Measurements from ENCODE around the gene ANKRD11. TPM values are rescaled to one million over a fixed set of nuclear protein-coding genes. Genes with fewer than 3 reads are reported as not detected.

Gene ANKRD11
- total and polyA plus RNA-seq, 8 donors: 43.9 to 74.0 (median 46.2) TPM

- TF ChIP-seq, protein P1, sequence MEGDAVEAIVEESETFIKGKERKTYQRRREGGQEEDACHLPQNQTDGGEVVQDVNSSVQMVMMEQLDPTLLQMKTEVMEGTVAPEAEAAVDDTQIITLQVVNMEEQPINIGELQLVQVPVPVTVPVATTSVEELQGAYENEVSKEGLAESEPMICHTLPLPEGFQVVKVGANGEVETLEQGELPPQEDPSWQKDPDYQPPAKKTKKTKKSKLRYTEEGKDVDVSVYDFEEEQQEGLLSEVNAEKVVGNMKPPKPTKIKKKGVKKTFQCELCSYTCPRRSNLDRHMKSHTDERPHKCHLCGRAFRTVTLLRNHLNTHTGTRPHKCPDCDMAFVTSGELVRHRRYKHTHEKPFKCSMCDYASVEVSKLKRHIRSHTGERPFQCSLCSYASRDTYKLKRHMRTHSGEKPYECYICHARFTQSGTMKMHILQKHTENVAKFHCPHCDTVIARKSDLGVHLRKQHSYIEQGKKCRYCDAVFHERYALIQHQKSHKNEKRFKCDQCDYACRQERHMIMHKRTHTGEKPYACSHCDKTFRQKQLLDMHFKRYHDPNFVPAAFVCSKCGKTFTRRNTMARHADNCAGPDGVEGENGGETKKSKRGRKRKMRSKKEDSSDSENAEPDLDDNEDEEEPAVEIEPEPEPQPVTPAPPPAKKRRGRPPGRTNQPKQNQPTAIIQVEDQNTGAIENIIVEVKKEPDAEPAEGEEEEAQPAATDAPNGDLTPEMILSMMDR (IDR thresholded peaks at IDR 0.05): no peak
- H3K4me3 ChIP-seq: no peak overlapping the region
- no peaks in the 10 kb centered on the region for H3K27me3 ChIP-seq
- no peaks in the 10 kb centered on the region for H3K9me3 ChIP-seq
- WGBS, 2 donors: 79 to 84% methylated on average over 15 of the region's 15 CpGs
- FAIRE-seq (no peak), ATAC-seq (no peak), DNase-seq (peak in 1 of 6 donors; percentile 11)
- H3K27ac ChIP-seq: no peak overlapping the region
- H3K36me3 ChIP-seq: no peaks in the 10 kb centered on the region
- intact Hi-C loops (cut with DNase I): no loop called here
- H3K4me1 ChIP-seq: peaks cover 4 to 33% (median 27%) of the 10 kb centered on the region in 3 donors
Observed at GRCh38 chr16:89380681-89381080, 109.7 kb downstream of the ANKRD11 start.

- peak in 1 of 6 donors; percentile 6 for DNase-seq
- intact Hi-C loops (cut with DNase I): no loop called here
- H3K36me3 ChIP-seq: no peaks in the 10 kb centered on the region
- TF ChIP-seq, protein P1 (IDR thresholded peaks at IDR 0.05): no peak
- H3K27me3 ChIP-seq: no peaks in the 10 kb centered on the region
- no peak for FAIRE-seq
- H3K9me3 ChIP-seq: no peaks in the 10 kb centered on the region
- no peak overlapping the region for H3K27ac ChIP-seq
- 88 to 91% methylated on average over 29 of the region's 29 CpGs for WGBS, 2 donors
- H3K4me3 ChIP-seq: no peak overlapping the region
- H3K4me1 ChIP-seq: peaks cover 4 to 33% (median 27%) of the 10 kb centered on the region in 3 donors
- no peak for ATAC-seq
Observed at GRCh38 chr16:89378947-89379771, 111.2 kb downstream of the ANKRD11 start.

- no peaks in the 10 kb centered on the region for H3K36me3 ChIP-seq
- DNase-seq: peak in 1 of 6 donors; percentile 3
- no peaks in the 10 kb centered on the region for H3K27me3 ChIP-seq
- TF ChIP-seq, protein P1 (IDR thresholded peaks at IDR 0.05): no peak
- ATAC-seq: no peak
- no peak overlapping the region for H3K4me3 ChIP-seq
- H3K9me3 ChIP-seq: no peaks in the 10 kb centered on the region
- intact Hi-C loops (cut with DNase I): no loop called here
- peaks cover 0 to 17% (median 15%) of the 10 kb centered on the region in 3 donors for H3K4me1 ChIP-seq
- WGBS, 2 donors: 83 to 84% methylated on average over 8 of the region's 8 CpGs
- FAIRE-seq: no peak
- H3K27ac ChIP-seq: no peak overlapping the region
Observed at GRCh38 chr16:89377453-89377848, 112.9 kb downstream of the ANKRD11 start.

- no peaks in the 10 kb centered on the region for H3K9me3 ChIP-seq
- DNase-seq (no peak), ATAC-seq (peak; percentile 51 to 74 (median 61)), FAIRE-seq (no peak)
- H3K27ac ChIP-seq: peak overlapping the region in 2 of 4 donors; percentile 28 to 32
- WGBS, 2 donors: 33 to 36% methylated on average over 8 of the region's 8 CpGs
- intact Hi-C loops (cut with DNase I): no loop called here
- no peak overlapping the region for H3K4me3 ChIP-seq
- no peaks in the 10 kb centered on the region for H3K36me3 ChIP-seq
- H3K27me3 ChIP-seq: no peaks in the 10 kb centered on the region
- TF ChIP-seq, protein P1 (IDR thresholded peaks at IDR 0.05): no peak
- H3K4me1 ChIP-seq: peaks cover 0 to 17% (median 14%) of the 10 kb centered on the region in 3 donors
Observed at GRCh38 chr16:89376812-89377452, 113.4 kb downstream of the ANKRD11 start.

Measured in pancreas (tissue), 10 donors.